Measurements from ENCODE around the gene SUN1. TPM values are rescaled to one million over a fixed set of nuclear protein-coding genes. Genes with fewer than 3 reads are reported as not detected.

Gene SUN1
- total RNA-seq, 1 donor from 2014 or later: 99.9 TPM

DNA sequence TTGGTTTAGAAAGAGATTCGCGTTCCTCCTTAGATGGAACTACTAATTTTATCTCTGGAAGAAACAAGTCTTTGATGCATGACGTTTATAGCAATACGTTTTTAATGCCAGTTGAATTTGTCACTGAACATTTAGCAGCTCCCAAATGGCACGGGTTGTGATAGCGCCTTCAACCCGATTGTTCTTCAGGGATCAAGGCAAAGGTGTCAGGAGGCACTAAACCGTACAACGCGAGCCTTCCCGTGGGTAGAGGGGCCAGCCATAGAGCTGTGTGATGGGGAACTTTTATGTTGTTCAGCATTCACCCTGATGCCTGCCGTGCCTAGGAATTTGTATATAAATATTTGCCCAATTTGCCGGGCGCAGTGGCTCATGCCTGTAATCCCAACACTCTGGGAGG lies 47.4 kb downstream of the SUN1 start:
- H3K36me3 Mint-ChIP-seq (ENCODE audit: low read depth): peaks cover 5% of the 10 kb centered on the region
- no peak for DNase-seq (ENCODE audit: low read depth, low spot score)
- no peak overlapping the region for H3K27ac Mint-ChIP-seq (ENCODE audit: unreplicated experiment)
- peaks cover 25% of the 10 kb centered on the region for H3K4me1 Mint-ChIP-seq
- H3K27me3 Mint-ChIP-seq (ENCODE audit: low read depth): no peaks in the 10 kb centered on the region
- H3K9me3 Mint-ChIP-seq: no peaks in the 10 kb centered on the region
- TF ChIP-seq, protein P1, sequence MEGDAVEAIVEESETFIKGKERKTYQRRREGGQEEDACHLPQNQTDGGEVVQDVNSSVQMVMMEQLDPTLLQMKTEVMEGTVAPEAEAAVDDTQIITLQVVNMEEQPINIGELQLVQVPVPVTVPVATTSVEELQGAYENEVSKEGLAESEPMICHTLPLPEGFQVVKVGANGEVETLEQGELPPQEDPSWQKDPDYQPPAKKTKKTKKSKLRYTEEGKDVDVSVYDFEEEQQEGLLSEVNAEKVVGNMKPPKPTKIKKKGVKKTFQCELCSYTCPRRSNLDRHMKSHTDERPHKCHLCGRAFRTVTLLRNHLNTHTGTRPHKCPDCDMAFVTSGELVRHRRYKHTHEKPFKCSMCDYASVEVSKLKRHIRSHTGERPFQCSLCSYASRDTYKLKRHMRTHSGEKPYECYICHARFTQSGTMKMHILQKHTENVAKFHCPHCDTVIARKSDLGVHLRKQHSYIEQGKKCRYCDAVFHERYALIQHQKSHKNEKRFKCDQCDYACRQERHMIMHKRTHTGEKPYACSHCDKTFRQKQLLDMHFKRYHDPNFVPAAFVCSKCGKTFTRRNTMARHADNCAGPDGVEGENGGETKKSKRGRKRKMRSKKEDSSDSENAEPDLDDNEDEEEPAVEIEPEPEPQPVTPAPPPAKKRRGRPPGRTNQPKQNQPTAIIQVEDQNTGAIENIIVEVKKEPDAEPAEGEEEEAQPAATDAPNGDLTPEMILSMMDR (conservative IDR thresholded peaks at IDR 0.05): no peak
- H3K4me3 Mint-ChIP-seq: peak overlapping the region; percentile 87

DNA sequence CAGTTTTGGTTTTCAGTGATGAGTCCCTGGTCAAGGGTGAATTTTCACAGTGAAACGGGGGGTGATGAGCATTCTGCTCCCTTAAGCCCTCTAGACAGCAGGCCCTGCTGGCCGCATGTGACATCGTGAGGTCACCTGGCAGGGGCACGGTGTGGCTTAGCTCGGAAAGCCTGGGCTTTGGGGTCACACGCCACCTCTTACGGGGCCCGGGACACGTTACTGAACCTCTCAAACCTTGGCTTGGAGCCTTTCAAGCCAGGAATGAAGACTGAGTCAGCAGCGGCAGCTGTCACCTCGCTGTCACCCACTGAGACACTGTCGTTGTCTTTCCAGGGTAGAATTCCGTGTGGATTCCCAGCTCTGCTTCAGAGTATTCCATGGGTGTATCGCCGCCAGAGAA lies 48.2 kb downstream of the SUN1 start:
- Mint-ChIP-seq H3K27ac (ENCODE audit: unreplicated experiment) (no peak overlapping the region), H3K4me1 (peaks cover 25% of the 10 kb centered on the region), H3K36me3 (ENCODE audit: low read depth) (peaks cover 3% of the 10 kb centered on the region)

DNA sequence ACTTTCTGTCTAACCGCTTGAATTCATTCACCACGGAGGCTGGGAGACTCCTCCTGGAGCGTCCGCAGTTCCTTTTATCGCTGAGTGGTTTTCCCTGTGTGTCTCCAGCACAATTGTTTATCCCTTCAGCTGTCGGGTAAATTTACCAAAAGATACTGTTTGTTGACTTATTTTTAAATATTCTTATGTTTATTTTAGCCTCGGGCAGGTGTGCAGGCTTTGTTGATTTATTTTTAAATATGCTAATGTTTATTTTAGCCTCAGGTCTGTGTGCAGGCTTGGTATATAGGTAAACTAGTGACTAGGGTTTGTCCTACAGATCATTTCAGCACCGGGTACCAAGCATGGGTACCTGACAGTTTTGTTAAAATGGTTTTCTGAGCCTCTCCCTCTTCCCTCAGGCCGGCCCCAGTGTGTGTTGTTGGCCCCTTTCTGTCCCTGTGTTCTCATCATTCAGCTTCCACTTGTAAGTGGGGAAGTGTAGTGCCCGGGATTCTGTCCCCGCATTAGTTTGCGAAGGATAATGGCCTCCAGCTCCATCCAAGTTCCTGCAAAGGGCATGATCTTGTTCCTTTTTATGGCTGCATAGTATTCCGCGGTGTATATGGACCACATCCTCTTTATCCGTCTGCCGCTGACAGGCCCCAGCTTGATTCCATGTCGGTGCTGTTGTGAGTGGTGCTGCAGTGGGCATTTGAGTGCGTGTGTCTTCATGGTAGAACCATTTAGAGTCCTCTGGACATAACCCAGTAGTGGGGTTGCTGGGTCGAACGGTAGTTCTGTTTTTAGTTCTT lies 49.4 kb downstream of the SUN1 start:
- no peaks in the 10 kb centered on the region for H3K27me3 Mint-ChIP-seq (ENCODE audit: low read depth)
- H3K36me3 Mint-ChIP-seq (ENCODE audit: low read depth): peaks cover 3% of the 10 kb centered on the region
- no peak for DNase-seq (ENCODE audit: low read depth, low spot score)
- no peak overlapping the region for H3K27ac Mint-ChIP-seq (ENCODE audit: unreplicated experiment)
- H3K4me3 Mint-ChIP-seq: peak overlapping the region; percentile 62
- peaks cover 25% of the 10 kb centered on the region for H3K4me1 Mint-ChIP-seq
- TF ChIP-seq, protein P1 (conservative IDR thresholded peaks at IDR 0.05): no peak
- H3K9me3 Mint-ChIP-seq: no peaks in the 10 kb centered on the region

More for the DNA sequence above, 48.2 kb downstream of the SUN1 start:
- no peak for DNase-seq (ENCODE audit: low read depth, low spot score)
- Mint-ChIP-seq H3K9me3 (no peaks in the 10 kb centered on the region), H3K4me3 (peak overlapping the region; percentile 73), H3K27me3 (ENCODE audit: low read depth) (no peaks in the 10 kb centered on the region)
- TF ChIP-seq, protein P1 (conservative IDR thresholded peaks at IDR 0.05): no peak

DNA sequence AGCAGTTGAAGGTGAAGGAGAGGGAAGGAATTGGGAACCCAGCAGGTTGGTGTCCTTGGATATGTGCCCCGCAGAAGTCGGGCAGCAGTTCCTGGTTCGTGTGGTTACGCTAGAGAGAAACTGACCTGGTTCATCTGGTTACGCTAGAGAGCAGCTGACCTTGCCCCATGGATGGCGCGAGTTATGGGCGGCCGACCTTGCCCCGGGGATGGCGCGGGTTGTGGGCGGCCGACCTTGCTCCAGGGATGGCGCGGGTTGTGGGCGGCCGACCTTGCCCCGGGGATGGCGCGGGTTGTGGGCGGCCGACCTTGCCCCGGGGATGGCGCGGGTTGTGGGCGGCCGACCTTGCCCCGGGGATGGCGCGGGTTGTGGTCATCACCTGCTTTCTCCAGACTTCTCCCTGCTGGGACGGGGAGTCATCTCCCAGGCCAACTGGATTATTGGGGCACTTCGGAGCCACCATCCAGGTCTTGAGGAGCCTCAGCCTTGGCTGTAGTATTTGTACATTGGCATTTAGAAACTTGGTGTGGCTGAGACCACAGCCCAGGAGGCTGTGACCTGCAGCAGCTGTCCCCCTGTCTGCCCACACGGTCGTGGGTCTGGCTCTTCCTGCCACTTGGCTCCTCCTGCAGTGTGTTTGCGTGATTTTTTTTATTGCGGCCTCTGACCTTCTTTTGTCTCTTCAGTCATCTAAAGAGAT lies 50.2 kb downstream of the SUN1 start:
- H3K36me3 Mint-ChIP-seq (ENCODE audit: low read depth): peaks cover 3% of the 10 kb centered on the region
- H3K27me3 Mint-ChIP-seq (ENCODE audit: low read depth): no peaks in the 10 kb centered on the region
- TF ChIP-seq, protein P1 (conservative IDR thresholded peaks at IDR 0.05): no peak
- peak overlapping the region; percentile 6 for H3K27ac Mint-ChIP-seq (ENCODE audit: unreplicated experiment)
- no peaks in the 10 kb centered on the region for H3K9me3 Mint-ChIP-seq
- peaks cover 25% of the 10 kb centered on the region for H3K4me1 Mint-ChIP-seq
- no peak for DNase-seq (ENCODE audit: low read depth, low spot score)
- peak overlapping the region; percentile 52 for H3K4me3 Mint-ChIP-seq

DNA sequence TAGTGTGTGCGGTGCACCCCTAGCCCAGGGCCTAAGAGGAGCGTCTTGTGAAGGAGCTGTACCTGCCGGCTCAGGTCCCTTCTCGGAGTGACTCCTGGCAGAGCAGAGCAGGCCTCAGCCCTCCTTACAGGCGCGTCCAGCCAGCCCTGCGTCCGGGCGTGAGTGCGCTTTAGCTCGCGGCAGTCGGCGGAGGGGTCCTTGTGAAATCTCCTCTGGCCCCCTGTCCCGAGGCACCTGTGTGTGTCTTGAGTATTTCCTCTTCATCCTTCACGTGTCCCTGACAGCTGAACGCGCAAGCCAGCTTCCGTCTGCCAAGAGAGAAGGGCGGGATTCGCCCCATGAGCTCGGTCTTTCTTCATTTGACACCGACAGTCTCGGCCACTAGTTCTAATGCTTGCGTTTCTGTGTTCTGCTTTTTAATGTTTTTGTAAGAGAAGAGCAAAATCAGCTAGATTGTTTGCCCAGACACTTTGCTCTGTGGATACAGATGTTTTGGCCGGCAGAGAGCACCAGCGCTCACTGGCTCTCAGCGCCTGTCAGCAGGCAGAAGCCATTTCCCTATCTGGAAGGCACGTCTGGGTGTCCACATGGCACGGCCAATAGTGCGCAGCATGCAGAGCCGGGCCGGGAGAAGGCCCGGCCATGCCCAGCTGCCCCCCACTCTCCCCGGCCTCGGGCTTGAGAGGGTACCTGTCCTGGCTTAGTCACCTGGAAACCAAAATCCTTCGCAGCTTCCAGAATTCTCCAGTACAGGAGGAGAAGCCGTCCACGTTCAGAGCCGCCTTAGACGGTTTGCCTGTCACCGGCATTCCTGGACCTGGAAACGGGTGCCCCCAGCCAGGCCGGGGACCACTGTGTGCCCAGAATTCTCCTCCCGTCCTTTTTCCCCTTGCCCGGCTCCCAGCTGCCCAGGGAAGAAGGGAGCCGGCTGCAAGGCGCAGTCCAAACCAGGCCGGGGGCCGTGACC lies 51.1 kb downstream of the SUN1 start:
- TF ChIP-seq, protein P1 (conservative IDR thresholded peaks at IDR 0.05): no peak
- peaks cover 20% of the 10 kb centered on the region for H3K4me1 Mint-ChIP-seq
- H3K27me3 Mint-ChIP-seq (ENCODE audit: low read depth): no peaks in the 10 kb centered on the region
- H3K36me3 Mint-ChIP-seq (ENCODE audit: low read depth): peaks cover 3% of the 10 kb centered on the region
- DNase-seq (ENCODE audit: low read depth, low spot score): no peak
- H3K27ac Mint-ChIP-seq (ENCODE audit: unreplicated experiment): no peak overlapping the region
- no peaks in the 10 kb centered on the region for H3K9me3 Mint-ChIP-seq
- H3K4me3 Mint-ChIP-seq: peak overlapping the region; percentile 52
